H9 (cell line): ENCODE results near the gene DENND4A. TPM values are rescaled to one million over a fixed set of nuclear protein-coding genes. Genes with fewer than 3 reads are reported as not detected.

Experiments used
- DNase-seq: peaks from one replicate; pipeline ENCODE4 v3.0.0-alpha.2; 2017
- H2AFZ ChIP-seq: one replicate; pipeline ENCODE4 v1.6.1; 2013; ENCODE audit warnings: mild to moderate bottlenecking, low read length, control low read depth, moderate library complexity
- H2AK5ac ChIP-seq: 2 replicates; pipeline ENCODE4 v1.6.1; 2013; ENCODE audit warnings: low read length, control low read depth, mixed read lengths; ENCODE audit not compliant: insufficient read length
- H2BK120ac ChIP-seq: one replicate; pipeline ENCODE4 v1.6.1; 2013; ENCODE audit warnings: low read depth, mild to moderate bottlenecking, low read length, control low read depth, inconsistent platforms; ENCODE audit not compliant: poor library complexity, severe bottlenecking
- H2BK12ac ChIP-seq: 2 replicates; pipeline ENCODE4 v1.6.1; 2013; ENCODE audit warnings: low read length, control low read depth, mixed read lengths, low read depth; ENCODE audit not compliant: insufficient read length
- H2BK15ac ChIP-seq: 2 replicates; pipeline ENCODE4 v1.6.1; 2013; ENCODE audit warnings: low read depth, low read length, control low read depth
- H2BK20ac ChIP-seq: one replicate; pipeline ENCODE4 v1.6.1; 2013; ENCODE audit warnings: low read depth, mild to moderate bottlenecking, low read length, control low read depth, inconsistent platforms; ENCODE audit not compliant: poor library complexity, severe bottlenecking
- H2BK5ac ChIP-seq: 2 replicates; pipeline ENCODE4 v1.6.1; 2013; ENCODE audit warnings: low read length, control low read depth, mixed read lengths; ENCODE audit not compliant: insufficient read length
- H3K14ac ChIP-seq: 2 replicates; pipeline ENCODE4 v1.6.1; 2013; ENCODE audit warnings: low read length, control low read depth; ENCODE audit not compliant: insufficient read depth
- H3K18ac ChIP-seq: 2 replicates; pipeline ENCODE4 v1.6.1; 2013; ENCODE audit warnings: low read depth, mild to moderate bottlenecking, mixed read lengths, low read length, control low read depth; ENCODE audit not compliant: insufficient read length
- H3K23ac ChIP-seq: 2 replicates; pipeline ENCODE4 v1.6.1; 2013; ENCODE audit warnings: low read length, control low read depth, mixed read lengths, low read depth; ENCODE audit not compliant: insufficient read length
- H3K23me2 ChIP-seq: 2 replicates; pipeline ENCODE4 v1.6.1; 2013; ENCODE audit warnings: low read depth, mild to moderate bottlenecking, mixed read lengths, low read length, control low read depth; ENCODE audit not compliant: insufficient read length, poor library complexity, severe bottlenecking
- H3K27ac ChIP-seq: 2 replicates; pipeline ENCODE4 v1.5.1; 2013; ENCODE audit warnings: low read length, control low read depth, mixed read lengths, low read depth; ENCODE audit not compliant: insufficient read length
- H3K27me3 ChIP-seq: 2 replicates; pipeline ENCODE4 v1.6.1; 2013; ENCODE audit warnings: low read length, control low read depth, inconsistent platforms; ENCODE audit not compliant: insufficient read depth
- H3K4ac ChIP-seq: 2 replicates; pipeline ENCODE4 v1.6.1; 2013; ENCODE audit warnings: low read depth, mild to moderate bottlenecking, control low read depth, inconsistent platforms, low read length, moderate library complexity
- H3K4me1 ChIP-seq: 2 replicates; pipeline ENCODE4 v1.6.1; 2013; ENCODE audit warnings: low read length, control low read depth, inconsistent platforms; ENCODE audit not compliant: insufficient read depth
- H3K4me2 ChIP-seq: 2 replicates; pipeline ENCODE4 v1.6.1; 2013; ENCODE audit warnings: low read length, control low read depth, mixed read lengths; ENCODE audit not compliant: insufficient read length, insufficient read depth
- H3K56ac ChIP-seq: 2 replicates; pipeline ENCODE4 v1.6.1; 2013; ENCODE audit warnings: low read depth, mild to moderate bottlenecking, mixed read lengths, low read length, control low read depth; ENCODE audit not compliant: insufficient read length
- H3K79me1 ChIP-seq: 2 replicates; pipeline ENCODE4 v1.6.1; 2013; ENCODE audit warnings: low read depth, mild to moderate bottlenecking, moderate library complexity, low read length, control low read depth, inconsistent platforms; ENCODE audit not compliant: insufficient read depth, poor library complexity, severe bottlenecking
- H3K79me2 ChIP-seq: 2 replicates; pipeline ENCODE4 v1.6.1; 2013; ENCODE audit warnings: low read length, control low read depth, inconsistent platforms; ENCODE audit not compliant: insufficient read depth
- H3K9ac ChIP-seq: 2 replicates; pipeline ENCODE4 v1.6.1; 2013; ENCODE audit warnings: low read length, control low read depth, mixed read lengths; ENCODE audit not compliant: insufficient read length; ENCODE audit errors: extremely low read depth
- H3K9me3 ChIP-seq: one replicate; pipeline ENCODE4 v1.6.1; 2013; ENCODE audit warnings: low read depth, low read length, inconsistent platforms; ENCODE audit not compliant: control insufficient read depth
- H3T11ph ChIP-seq: one replicate; pipeline ENCODE4 v1.6.1; 2013; ENCODE audit warnings: mild to moderate bottlenecking, low read length, control low read depth, inconsistent platforms
- H4K20me1 ChIP-seq: one replicate; pipeline ENCODE4 v1.6.1; 2013; ENCODE audit not compliant: control insufficient read depth, insufficient read length, insufficient read depth
- H4K5ac ChIP-seq: 2 replicates; pipeline ENCODE4 v1.6.1; 2013; ENCODE audit warnings: low read depth, mild to moderate bottlenecking, mixed read lengths, low read length, control low read depth; ENCODE audit not compliant: insufficient read length
- H4K8ac ChIP-seq: replicated peaks from 2 replicates; pipeline ENCODE4 v1.6.1; 2013; ENCODE audit warnings: low read length, control low read depth, mixed read lengths, low read depth; ENCODE audit not compliant: insufficient read length
- H4K91ac ChIP-seq: 2 replicates; pipeline ENCODE4 v1.6.1; 2013; ENCODE audit warnings: low read depth, mild to moderate bottlenecking, moderate library complexity, mixed read lengths, low read length, control low read depth; ENCODE audit not compliant: insufficient read length
- H3K27ac Mint-ChIP-seq, 3 experiments: 2 replicates in 2 of 3; 3 replicates in 1 of 3; pipeline ENCODE4 v1.8.0; 2020 to 2021; ENCODE audit warnings: mixed read lengths in 3 of 3, mild to moderate bottlenecking in 1 of 3, moderate library complexity in 1 of 3
- H3K27me3 Mint-ChIP-seq: 2 replicates; pipeline ENCODE4 v1.8.0; 2021; ENCODE audit warnings: low read depth, mild to moderate bottlenecking, moderate library complexity, mixed read lengths
- H3K36me3 Mint-ChIP-seq, 3 experiments: 2 replicates in 2 of 3; 3 replicates in 1 of 3; pipeline ENCODE4 v1.8.0; 2020 to 2021; ENCODE audit warnings: low read depth in 3 of 3, mixed read lengths in 3 of 3; ENCODE audit not compliant: insufficient read depth in 1 of 3
- H3K4me1 Mint-ChIP-seq, 2 experiments: 2 replicates each; pipeline ENCODE4 v1.8.0; 2020; ENCODE audit warnings: mixed read lengths in 2 of 2
- H3K4me3 Mint-ChIP-seq, 2 experiments: 2 replicates in 1 of 2; 3 replicates in 1 of 2; pipeline ENCODE4 v1.8.0; 2020 to 2021; ENCODE audit warnings: mild to moderate bottlenecking in 2 of 2, mixed read lengths in 2 of 2, moderate library complexity in 1 of 2
- H3K9me3 Mint-ChIP-seq, 2 experiments: 2 replicates in 1 of 2; 3 replicates in 1 of 2; pipeline ENCODE4 v1.8.0; 2020; ENCODE audit warnings: mild to moderate bottlenecking in 2 of 2, mixed read lengths in 2 of 2, moderate library complexity in 1 of 2
- CTCF ChIP-seq: fragments of 200-600 bp; sonication (generic); conservative IDR thresholded peaks from 3 replicates; pipeline ENCODE4 v1.8.0; 2021; ENCODE audit warnings: antibody characterized with exemption, mild to moderate bottlenecking
- WGBS: extraction: QIAGEN DNeasy Blood & Tissue Kit; methylation state at CpG from one replicate; pipeline ENCODE4 v1.1.7; 2013; ENCODE audit warnings: missing lambda C conversion rate, low lambda C conversion rate, mixed read lengths; ENCODE audit not compliant: insufficient read length; ENCODE audit errors: extremely low coverage; 5-methylcytosine and 5-hydroxymethylcytosine counted together
- total RNA-seq: library from RNA; stranded (reverse); gene quantifications from 2 replicates; pipeline ENCODE4 v1.2.1, GENCODE V29; 2021

The DENND4A gene
- total RNA-seq, 1 experiment from 2014 or later = 4.7 TPM

GRCh38 chr15:65655026-65655425, 137.1 kb downstream of the DENND4A start:
- Histone ChIP-seq H3K9ac (no peak overlapping the region), H2BK120ac (no peak overlapping the region), H3K23ac (no peak overlapping the region), H2AFZ (no peak overlapping the region), H3K79me1 (no peaks in the 10 kb centered on the region), H2BK12ac (no peak overlapping the region), H4K20me1 (no peaks in the 10 kb centered on the region), H3K27me3 (no peaks in the 10 kb centered on the region), H3K79me2 (no peaks in the 10 kb centered on the region), H3K27ac (no peak overlapping the region), H4K8ac (no peak overlapping the region), H2BK20ac (no peak overlapping the region), H3K4me1 (no peaks in the 10 kb centered on the region), H3K4me2 (no peak overlapping the region), H3T11ph (no peak overlapping the region), H3K23me2 (no peaks in the 10 kb centered on the region), H3K9me3 (no peaks in the 10 kb centered on the region), H2BK15ac (no peak overlapping the region), H2BK5ac (no peak overlapping the region), H3K18ac (no peak overlapping the region), H4K91ac (no peak overlapping the region), H4K5ac (no peak overlapping the region), H3K4ac (no peak overlapping the region), H3K56ac (no peak overlapping the region), H3K14ac (no peak overlapping the region), H2AK5ac (no peak overlapping the region)
- Mint-ChIP-seq H3K27me3 (no peaks in the 10 kb centered on the region), H3K4me3 (no peak overlapping the region), H3K9me3 (no peaks in the 10 kb centered on the region), H3K36me3 (no peaks in the 10 kb centered on the region), H3K27ac (no peak overlapping the region), H3K4me1 (peaks cover 6% of the 10 kb centered on the region in 2 experiments)
- no peak for DNase-seq
- TF ChIP-seq CTCF = no peak
- no CpG with 5 or more reads among the region's 1 CpG for WGBS
